SHP77 treated with DMSO at 0.1 percent for 48 hours (cell line): ENCODE measurements around the gene GNG12.

Experiments used
- DNase-seq: peaks from one replicate; lab custom pipeline; 2025; lab: John Stamatoyannopoulos, UW

The GNG12 gene

DNA sequence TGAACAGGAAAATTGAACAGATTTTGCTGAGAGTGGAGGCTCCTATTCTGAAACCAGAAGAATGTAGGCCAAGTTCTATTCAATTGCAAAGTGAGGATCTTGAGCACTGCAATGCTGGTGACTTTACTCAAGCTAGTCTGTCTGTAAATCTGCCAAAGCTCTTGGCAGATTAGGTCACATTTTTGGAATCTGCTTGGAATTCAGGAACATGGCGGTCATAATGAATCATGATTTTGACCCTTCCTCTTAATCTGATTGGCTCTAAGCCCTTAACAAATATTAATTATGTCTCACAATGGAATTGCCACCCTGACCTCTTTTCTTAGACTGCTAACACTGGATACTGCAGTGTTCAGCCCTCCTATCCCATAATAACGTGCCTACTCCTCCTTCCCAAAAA is 7.2 kb upstream of the GNG12 start:
- DNase-seq = no peak

GRCh38 chr1:67839826-67840225 is 6.6 kb upstream of the GNG12 start:
- DNase-seq = no peak

- DNase-seq = no peak
Measured at GRCh38 chr1:67838180-67838910, 5.1 kb upstream of the GNG12 start.

GRCh38 chr1:67836769-67837168 is 3.5 kb upstream of the GNG12 start:
- no peak for DNase-seq

- no peak for DNase-seq
Measured at GRCh38 chr1:67835663-67836452, 2.6 kb upstream of the GNG12 start.

DNA sequence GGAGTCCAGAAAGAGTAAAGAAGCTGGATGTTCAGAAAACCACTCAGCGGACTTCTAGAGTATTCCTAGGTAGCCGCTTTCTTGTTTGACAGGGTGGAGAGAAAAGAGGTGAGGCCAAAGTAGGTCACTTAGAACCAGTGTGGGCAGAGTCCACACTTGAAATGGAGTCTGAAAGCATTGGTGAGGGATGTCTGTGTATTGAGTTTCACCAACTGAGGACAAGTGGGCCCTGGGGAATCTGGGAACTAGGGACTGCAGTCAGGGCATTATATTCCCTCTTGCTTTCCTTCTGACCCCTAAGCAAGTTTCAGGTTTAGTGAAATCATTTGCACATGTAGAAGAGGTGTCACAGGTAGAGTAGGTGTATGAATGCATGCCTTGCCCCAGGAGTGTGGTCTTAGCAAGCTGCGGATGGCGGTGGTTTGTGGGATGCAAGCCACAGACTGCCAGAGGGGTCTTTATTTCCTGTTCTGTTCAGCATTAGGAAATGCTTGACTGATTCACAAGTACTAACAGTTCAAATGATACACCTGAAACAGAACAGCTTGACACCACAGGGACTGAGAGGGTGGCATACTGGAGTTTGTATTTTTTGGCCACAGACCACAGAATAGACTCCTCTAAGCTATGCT is 1.1 kb upstream of the GNG12 start:
- DNase-seq = no peak

DNA sequence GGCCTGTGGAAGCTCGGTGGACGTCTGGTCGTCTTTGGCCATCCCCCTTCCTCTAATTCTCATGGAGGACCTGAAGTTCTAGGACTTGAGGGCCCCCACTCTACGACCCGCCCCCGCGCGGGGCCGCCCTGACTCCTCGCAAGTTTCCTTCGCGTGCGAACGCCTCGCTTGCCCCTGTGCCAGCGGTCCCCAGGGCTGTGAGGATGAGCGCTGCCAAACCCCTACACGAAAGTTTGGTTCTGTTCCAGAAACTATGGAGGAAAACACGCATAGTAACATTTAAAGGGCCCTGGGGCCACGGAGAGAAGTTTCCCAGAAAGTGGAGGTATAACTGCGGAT is 304 bp upstream of the GNG12 start:
- DNase-seq = no peak

DNA sequence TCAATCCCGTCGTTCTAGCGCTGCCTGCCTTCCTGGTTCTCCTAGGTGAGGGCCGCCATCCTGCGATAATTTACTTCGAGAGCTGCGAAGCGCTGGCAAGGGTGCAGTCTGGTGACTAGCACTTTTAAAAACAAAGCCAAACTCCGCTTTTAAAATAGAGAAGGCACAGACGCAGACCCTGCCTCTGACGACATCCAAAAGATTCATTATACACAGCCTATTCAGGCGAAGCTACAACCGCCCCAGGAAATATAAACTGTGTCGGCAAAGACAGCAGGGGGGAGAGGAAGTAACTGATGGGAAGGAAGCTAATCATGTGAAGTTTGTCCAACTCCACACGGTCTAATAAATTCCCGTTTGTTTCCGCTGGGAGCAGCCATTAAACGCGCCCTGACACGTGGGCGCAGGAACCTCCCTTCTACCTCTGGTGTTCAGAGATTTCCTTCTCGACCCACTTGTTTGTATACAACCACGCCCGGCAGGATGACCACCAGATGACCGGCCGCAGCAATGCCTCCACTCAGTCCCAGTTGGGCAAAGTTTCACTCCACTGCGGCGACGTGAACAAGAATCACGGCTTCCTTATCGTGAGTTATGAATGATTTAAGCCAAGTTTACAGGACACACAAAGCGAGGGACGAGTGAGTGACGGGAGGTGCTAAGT is 1.3 kb downstream of the GNG12 start:
- DNase-seq = no peak

- no peak for DNase-seq
Measured at GRCh38 chr1:67830928-67831830, 2.1 kb downstream of the GNG12 start.

DNA sequence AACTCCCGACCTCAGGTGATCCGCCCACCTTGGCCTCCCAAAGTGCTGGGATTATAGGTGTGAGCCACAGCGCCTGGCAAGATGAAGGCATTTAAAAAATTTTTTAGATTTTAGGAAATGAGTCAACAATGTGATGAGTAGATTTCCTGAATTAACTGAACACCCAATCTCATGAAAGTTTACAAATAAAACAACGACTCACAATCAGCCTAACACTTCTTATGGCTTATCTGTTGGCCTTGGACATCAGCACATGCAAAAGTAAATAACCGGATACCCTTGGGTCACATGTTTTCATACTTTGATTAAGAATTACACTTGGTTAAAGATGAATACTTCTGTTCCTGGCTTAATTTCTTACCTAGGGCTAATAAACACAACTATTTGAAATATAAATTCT is 3.0 kb downstream of the GNG12 start:
- DNase-seq = no peak

- no peak for DNase-seq
Measured at GRCh38 chr1:67827688-67828087, 5.6 kb downstream of the GNG12 start.

- no peak for DNase-seq
Measured at GRCh38 chr1:67825591-67825990, 7.7 kb downstream of the GNG12 start.

DNA sequence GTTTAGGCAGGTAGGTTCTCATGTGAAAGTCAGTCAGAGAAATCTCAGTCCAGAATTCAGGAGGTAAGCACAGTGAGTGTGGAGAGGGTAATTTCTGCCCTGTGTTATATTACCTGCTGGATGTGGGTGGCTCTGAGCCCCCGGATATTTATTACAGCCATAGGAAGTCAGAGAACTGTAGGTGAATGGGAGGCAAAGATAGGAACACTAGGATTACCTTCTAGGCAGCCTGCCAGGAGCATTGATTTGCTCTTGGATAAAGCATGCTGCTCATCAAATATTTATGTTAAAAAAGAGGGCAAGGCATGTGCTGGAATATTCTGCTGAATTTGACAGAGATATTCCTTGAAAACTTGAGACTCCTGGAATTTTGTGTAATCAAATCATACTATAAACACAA is 8.5 kb downstream of the GNG12 start:
- DNase-seq = no peak

- no peak for DNase-seq
Measured at GRCh38 chr1:67823615-67824014, 9.7 kb downstream of the GNG12 start.

DNA sequence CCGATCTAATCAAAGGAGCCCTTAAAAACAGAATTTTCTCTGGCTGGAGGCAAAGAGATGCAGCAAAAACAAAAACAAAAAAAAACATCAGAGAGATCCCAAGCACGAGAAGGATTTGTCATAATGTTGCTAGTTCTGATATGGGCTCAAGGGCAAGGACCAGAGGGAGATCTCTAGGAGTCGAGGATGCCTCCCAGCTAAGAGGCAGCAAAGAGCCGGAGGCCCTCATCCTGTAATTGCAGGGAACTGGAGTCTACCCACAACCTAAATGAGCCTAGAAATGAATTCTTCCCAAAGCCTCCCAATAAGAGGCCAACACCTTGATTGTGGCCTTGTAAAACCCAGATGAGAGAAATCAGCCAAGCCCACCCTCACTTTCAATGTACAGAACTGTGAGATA is 12.0 kb downstream of the GNG12 start:
- no peak for DNase-seq

GRCh38 chr1:67818725-67819301 is 14.5 kb downstream of the GNG12 start:
- DNase-seq = no peak

DNA sequence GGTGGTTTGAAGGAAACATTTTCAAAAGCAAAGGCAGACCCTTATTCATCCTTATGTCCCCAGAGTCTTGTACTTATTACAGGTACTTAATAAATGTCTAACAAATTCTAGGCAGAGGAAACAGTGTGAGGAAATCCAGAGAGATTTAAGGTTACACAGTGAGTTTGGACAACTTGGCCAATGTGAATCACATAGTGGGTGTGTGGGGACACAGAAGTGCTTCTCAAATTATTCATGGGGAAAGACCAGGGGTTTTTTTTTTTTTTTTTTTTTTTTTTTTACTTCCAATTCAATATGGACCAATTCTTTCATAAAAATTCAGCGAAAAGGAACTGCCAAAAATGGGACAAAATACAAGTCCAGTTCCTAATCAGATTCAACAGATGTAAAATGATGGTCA is 15.1 kb downstream of the GNG12 start:
- no peak for DNase-seq

GRCh38 chr1:67817319-67817718 is 15.9 kb downstream of the GNG12 start:
- no peak for DNase-seq

DNA sequence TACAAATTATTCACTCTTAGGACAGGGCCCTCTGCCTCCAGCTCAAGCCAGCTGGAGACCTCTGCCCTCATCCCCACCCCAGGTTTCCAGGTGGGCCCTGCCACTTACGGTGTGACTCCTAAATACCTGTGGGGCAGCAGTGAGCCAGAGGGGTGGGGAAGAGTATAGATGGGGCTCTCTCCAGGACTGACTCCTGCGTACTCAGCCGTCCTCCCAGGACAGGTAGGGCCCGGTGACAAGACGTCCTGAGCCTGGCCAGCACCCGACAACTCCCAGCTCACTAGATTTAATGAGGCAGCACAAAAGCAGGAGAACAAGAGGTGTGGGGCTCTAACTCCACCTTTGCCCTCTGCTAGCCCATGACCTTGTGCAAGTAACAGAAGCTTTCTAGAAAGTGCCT is 16.8 kb downstream of the GNG12 start:
- DNase-seq = no peak

DNA sequence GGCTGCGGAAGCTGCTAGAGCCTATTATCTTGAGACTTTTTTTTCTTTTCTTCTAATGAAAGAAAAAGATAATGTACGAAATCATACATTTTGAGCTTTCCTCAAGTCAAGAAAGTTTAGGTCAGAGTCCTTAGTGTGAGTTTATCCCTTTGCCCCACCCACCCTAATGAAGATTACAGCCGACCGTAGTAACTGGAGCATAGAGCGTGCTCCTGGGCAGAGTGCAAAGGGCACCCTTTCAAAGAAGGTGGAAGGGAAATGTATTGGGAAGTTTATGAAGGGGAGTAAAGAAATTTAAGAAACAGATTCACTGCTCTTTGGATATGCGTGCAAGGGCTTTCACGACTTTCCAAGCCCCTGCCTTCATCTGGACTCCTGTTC is 17.2 kb downstream of the GNG12 start:
- no peak for DNase-seq

DNA sequence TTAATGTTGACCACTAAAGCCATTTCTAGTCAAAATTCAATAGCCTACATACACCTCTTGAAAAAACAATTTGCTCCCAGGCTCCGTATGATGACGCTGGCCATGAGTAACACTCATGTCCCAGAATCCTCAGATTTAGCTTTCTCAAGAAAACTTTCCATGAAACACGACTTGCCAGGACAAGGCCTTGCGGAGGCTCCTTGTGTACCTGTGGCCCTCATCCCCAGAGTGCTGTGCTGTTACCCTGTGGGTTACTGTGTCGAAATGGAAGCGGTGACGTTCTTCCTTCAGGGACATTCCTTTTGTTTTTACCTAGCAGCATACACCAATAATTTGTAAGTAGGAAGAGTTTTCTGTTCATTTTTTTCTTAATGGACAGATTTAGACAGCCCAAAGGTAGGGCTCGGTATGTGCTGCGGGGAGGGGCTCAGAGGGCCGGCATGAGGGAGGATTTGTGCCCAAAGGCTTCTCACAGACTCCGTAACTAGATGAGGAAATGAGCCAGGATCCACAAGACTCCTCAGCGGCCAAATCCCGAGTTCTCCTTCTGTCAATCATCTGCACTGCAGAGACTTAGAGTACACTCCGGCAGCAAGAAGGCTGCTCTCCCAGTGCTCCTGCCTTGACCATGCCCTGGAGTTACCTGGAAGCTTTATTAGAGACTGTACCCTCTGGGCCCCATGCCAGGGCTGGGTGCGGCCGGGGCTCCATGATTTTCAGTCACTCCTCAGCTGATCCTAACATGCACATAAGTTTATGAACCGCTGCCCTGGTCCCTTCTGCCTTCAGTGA is 17.8 kb downstream of the GNG12 start:
- no peak for DNase-seq
